ENCODE results near the gene GALNT16.

Gene GALNT16

DNA sequence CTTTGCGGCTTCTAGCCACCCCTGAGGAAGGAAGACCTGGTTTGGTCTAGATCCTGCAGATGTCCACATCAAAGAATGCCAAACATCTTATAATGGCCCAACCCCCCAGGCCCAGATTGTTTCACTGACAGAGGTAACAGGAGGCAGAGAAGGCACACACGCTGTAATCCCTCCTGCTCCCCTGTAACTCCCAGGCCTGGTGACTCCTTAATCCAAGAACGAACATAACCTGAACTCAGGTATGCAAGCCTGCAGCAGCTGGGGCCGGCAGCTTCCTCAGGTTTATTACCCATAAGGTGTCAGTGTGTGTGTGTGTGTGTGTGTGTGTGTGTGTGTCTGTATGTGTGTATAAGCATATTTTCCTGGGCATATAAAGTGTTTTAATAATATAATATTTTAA is 85.4 kb downstream of the GALNT16 start:
- no peak overlapping the region for H3K27ac Mint-ChIP-seq
- peaks cover 4% of the 10 kb centered on the region for H3K27me3 Mint-ChIP-seq
- no peak overlapping the region for H3K4me3 Mint-ChIP-seq
- no peaks in the 10 kb centered on the region for H3K9me3 Mint-ChIP-seq
- no peaks in the 10 kb centered on the region for H3K36me3 Mint-ChIP-seq (ENCODE audit: low read depth)
- no peaks in the 10 kb centered on the region for H3K4me1 Mint-ChIP-seq (ENCODE audit: low read depth)

GRCh38 chr14:69346710-69347109 is 86.8 kb downstream of the GALNT16 start:
- Mint-ChIP-seq H3K4me3 (no peak overlapping the region), H3K27me3 (peaks cover 4% of the 10 kb centered on the region), H3K36me3 (ENCODE audit: low read depth) (no peaks in the 10 kb centered on the region), H3K4me1 (ENCODE audit: low read depth) (no peaks in the 10 kb centered on the region), H3K9me3 (no peaks in the 10 kb centered on the region), H3K27ac (no peak overlapping the region)

GRCh38 chr14:69349091-69349777 is 89.3 kb downstream of the GALNT16 start:
- H3K27me3 Mint-ChIP-seq, result peaks cover 4% of the 10 kb centered on the region
- H3K9me3 Mint-ChIP-seq, result no peaks in the 10 kb centered on the region
- H3K36me3 Mint-ChIP-seq (ENCODE audit: low read depth), result no peaks in the 10 kb centered on the region
- peaks cover 6% of the 10 kb centered on the region for H3K4me1 Mint-ChIP-seq (ENCODE audit: low read depth)
- H3K27ac Mint-ChIP-seq, result no peak overlapping the region
- H3K4me3 Mint-ChIP-seq, result no peak overlapping the region

- Mint-ChIP-seq H3K9me3 (no peaks in the 10 kb centered on the region), H3K4me3 (no peak overlapping the region), H3K36me3 (ENCODE audit: low read depth) (no peaks in the 10 kb centered on the region), H3K27ac (no peak overlapping the region), H3K4me1 (ENCODE audit: low read depth) (peaks cover 19% of the 10 kb centered on the region), H3K27me3 (peaks cover 4% of the 10 kb centered on the region)
Measured at GRCh38 chr14:69350892-69351291, 90.9 kb downstream of the GALNT16 start.

DNA sequence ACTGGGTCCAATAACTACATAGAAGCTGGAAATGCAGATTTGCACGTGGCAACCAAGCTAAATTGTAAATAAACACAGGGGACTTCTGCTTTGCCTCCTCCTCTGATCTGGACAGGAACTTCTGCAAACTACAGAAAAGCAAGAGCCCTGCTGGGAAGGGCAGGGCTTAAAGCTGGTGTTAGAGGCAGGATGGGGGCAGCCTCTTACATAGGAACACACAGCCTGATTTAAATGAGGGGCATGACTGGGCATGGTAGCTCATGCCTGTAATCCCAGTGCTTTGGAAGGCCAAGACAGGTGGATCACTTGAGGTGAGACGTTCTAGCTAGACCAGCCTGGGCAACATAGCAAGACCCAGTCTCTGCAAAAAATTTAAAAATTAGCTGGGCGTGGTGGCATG is 91.4 kb downstream of the GALNT16 start:
- peaks cover 19% of the 10 kb centered on the region for H3K4me1 Mint-ChIP-seq (ENCODE audit: low read depth)
- peaks cover 4% of the 10 kb centered on the region for H3K27me3 Mint-ChIP-seq
- no peak overlapping the region for H3K27ac Mint-ChIP-seq
- H3K9me3 Mint-ChIP-seq, result no peaks in the 10 kb centered on the region
- no peaks in the 10 kb centered on the region for H3K36me3 Mint-ChIP-seq (ENCODE audit: low read depth)
- H3K4me3 Mint-ChIP-seq, result no peak overlapping the region

DNA sequence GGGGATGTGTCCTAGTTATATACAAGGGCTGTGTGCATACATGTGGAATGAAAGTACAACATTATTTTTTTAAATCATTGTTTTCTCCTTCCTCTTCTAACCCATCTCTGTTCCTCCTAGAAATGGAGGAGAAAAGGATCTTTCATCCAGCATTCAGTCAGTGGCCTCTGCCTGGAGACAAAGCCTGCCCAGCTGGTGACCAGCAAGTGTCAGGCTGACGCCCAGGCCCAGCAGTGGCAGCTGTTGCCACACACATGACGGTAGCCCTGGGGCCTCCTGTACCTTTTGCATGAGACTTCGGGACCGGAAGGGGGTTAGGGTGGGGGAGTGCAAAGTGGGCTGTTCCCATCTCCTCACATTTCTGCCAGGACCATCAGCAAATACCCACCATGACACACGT is 92.0 kb downstream of the GALNT16 start:
- no peaks in the 10 kb centered on the region for H3K9me3 Mint-ChIP-seq

GRCh38 chr14:69353168-69353567 is 93.2 kb downstream of the GALNT16 start:
- H3K4me3 Mint-ChIP-seq, result no peak overlapping the region
- no peaks in the 10 kb centered on the region for H3K36me3 Mint-ChIP-seq (ENCODE audit: low read depth)
- H3K27me3 Mint-ChIP-seq, result no peaks in the 10 kb centered on the region
- no peak overlapping the region for H3K27ac Mint-ChIP-seq
- peaks cover 25% of the 10 kb centered on the region for H3K4me1 Mint-ChIP-seq (ENCODE audit: low read depth)
- no peaks in the 10 kb centered on the region for H3K9me3 Mint-ChIP-seq

More for the DNA sequence above, 92.0 kb downstream of the GALNT16 start:
- no peak overlapping the region for H3K4me3 Mint-ChIP-seq
- no peaks in the 10 kb centered on the region for H3K36me3 Mint-ChIP-seq (ENCODE audit: low read depth)
- peaks cover 4% of the 10 kb centered on the region for H3K27me3 Mint-ChIP-seq
- peaks cover 19% of the 10 kb centered on the region for H3K4me1 Mint-ChIP-seq (ENCODE audit: low read depth)
- H3K27ac Mint-ChIP-seq, result no peak overlapping the region

DNA sequence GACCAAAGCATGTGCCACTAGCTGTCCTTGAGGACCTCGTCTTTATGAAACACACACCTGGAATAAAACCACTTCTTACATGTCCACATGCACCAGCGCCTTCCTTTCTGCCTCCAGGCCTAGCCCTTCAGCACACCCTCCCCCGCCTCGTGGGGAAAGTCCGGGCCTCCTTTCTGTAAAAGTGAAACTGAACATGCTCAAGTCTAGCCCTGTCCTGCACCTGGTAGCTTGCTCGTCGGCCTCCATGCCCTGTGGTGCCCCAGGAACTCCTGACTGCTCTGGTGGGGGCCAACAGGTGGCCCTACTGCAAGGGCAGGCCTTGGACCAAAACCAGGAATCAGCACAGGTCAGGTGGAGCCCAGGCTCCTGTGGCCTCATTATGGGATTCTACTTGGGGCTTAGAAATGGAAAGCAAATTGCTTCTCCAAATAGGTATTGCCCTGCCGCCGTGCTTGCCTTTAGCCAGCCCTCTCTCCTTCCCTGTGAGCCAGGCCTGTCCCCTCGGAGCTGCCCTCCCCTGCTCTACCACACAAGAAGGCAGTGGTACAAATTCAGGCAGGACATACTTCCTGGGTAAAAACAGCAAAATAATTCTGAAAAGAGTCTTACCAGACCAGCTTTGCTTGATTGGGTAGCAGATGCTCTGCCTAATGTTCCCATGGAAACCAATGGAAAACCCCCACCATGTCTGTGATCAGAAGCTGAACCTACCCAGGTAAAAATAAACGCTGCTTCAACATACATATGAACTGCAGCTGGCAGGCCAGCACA is 94.6 kb downstream of the GALNT16 start:
- Mint-ChIP-seq H3K4me3 (peak overlapping the region; percentile 63), H3K4me1 (ENCODE audit: low read depth) (peaks cover 38% of the 10 kb centered on the region), H3K36me3 (ENCODE audit: low read depth) (no peaks in the 10 kb centered on the region)

DNA sequence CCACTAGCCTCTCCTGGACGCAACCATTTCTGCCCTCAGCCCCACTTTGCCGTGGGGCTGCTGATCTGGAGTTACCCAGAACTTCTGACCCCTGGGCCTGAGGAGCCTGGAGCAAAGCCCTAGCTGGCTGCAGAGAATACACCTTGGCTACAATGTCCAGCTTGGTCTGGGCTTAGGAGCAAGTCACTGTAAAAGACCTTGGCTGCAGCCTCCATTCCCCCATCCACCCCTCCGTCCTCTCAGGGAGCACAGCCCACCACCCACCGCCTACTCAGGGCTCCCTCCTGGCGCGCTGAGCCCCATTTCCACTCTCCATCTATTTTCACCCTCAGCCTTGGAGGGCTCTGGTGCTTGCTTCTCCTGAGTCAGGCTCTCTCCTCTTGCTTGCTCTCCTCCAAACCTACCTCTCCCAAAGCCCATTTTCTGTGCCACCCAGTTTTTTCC is 95.2 kb downstream of the GALNT16 start:
- Mint-ChIP-seq H3K27ac (peak overlapping the region; percentile 71), H3K4me3 (no peak overlapping the region)

More for the DNA sequence above, 94.6 kb downstream of the GALNT16 start:
- Mint-ChIP-seq H3K9me3 (no peaks in the 10 kb centered on the region), H3K27ac (peak overlapping the region; percentile 77), H3K27me3 (no peaks in the 10 kb centered on the region)

GRCh38 chr14:69355607-69356281 is 95.8 kb downstream of the GALNT16 start:
- peaks cover 42% of the 10 kb centered on the region for H3K4me1 Mint-ChIP-seq (ENCODE audit: low read depth)
- no peak overlapping the region for H3K4me3 Mint-ChIP-seq
- no peaks in the 10 kb centered on the region for H3K27me3 Mint-ChIP-seq
- no peaks in the 10 kb centered on the region for H3K36me3 Mint-ChIP-seq (ENCODE audit: low read depth)
- no peaks in the 10 kb centered on the region for H3K9me3 Mint-ChIP-seq
- peak overlapping the region; percentile 71 for H3K27ac Mint-ChIP-seq

More for the DNA sequence above, 95.2 kb downstream of the GALNT16 start:
- H3K36me3 Mint-ChIP-seq (ENCODE audit: low read depth), result no peaks in the 10 kb centered on the region
- peaks cover 38% of the 10 kb centered on the region for H3K4me1 Mint-ChIP-seq (ENCODE audit: low read depth)
- no peaks in the 10 kb centered on the region for H3K27me3 Mint-ChIP-seq
- no peaks in the 10 kb centered on the region for H3K9me3 Mint-ChIP-seq

DNA sequence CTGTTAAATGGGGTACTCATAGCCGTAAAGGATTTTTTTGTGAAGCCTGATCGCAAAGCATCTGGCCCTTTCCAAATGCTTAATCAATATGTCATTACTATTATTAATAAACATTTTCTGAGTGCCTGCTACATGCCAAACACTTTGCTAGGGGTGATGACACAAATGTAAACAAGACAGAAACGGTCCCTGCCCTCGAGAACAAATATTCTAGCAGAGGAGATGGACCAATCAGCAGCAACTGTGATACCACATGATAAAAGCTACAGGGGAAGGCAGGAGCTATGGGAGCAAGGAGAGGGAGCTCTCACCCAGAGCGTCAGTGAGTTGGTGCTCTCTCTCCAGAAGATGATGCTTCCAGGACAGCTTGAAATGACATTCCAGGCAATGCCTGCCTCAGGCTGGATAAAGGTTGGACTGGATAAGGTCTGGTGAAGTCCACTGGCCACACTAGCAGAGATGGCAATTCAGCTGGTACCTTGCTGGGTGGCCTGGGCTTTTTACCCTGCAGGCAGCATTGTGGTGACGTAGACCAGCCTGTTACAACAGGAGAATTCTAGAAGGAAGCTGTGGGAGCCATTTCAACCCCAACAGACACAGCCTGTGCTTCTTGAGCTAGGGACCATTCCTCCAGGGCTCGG is 97.1 kb downstream of the GALNT16 start:
- no peak overlapping the region for H3K27ac Mint-ChIP-seq

DNA sequence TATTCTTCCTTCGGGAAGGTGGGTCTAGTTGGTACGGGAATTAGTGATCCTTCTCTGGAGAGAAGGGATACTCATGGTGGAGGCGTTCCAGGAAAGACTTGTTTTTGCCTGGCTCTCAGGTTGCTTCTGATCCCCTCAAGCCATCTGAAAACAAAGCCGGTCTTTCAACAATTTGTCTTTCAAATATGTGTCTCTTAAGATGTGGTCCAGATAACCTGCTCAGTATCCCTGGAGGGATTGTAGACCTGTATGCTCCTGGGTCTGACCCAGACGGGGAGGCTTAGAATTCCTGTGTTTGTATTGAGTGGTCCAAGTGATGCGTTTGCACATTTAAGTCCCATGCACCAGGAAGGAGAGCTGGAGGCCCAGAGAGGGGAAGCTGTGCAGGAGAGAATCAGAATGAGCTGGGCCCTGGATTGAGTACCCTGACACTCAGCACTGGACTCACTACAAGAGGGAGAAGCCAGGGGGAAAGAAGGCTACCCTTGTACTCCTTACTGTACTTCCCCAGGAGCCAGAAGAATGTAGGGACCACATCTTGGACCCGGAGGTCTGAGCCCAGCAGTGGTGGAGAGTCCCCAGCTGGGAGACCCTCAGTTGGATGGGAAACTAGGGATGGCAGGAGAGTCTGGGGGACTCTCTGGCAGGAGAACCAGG is 97.7 kb downstream of the GALNT16 start:
- H3K27ac Mint-ChIP-seq, result no peak overlapping the region
- H3K36me3 Mint-ChIP-seq (ENCODE audit: low read depth), result no peaks in the 10 kb centered on the region
- no peak overlapping the region for H3K4me3 Mint-ChIP-seq
- peaks cover 42% of the 10 kb centered on the region for H3K4me1 Mint-ChIP-seq (ENCODE audit: low read depth)
- H3K27me3 Mint-ChIP-seq, result no peaks in the 10 kb centered on the region
- no peaks in the 10 kb centered on the region for H3K9me3 Mint-ChIP-seq

More for the DNA sequence above, 97.1 kb downstream of the GALNT16 start:
- no peak overlapping the region for H3K4me3 Mint-ChIP-seq
- peaks cover 42% of the 10 kb centered on the region for H3K4me1 Mint-ChIP-seq (ENCODE audit: low read depth)
- H3K36me3 Mint-ChIP-seq (ENCODE audit: low read depth), result no peaks in the 10 kb centered on the region
- H3K27me3 Mint-ChIP-seq, result no peaks in the 10 kb centered on the region
- no peaks in the 10 kb centered on the region for H3K9me3 Mint-ChIP-seq

- Mint-ChIP-seq H3K27me3 (no peaks in the 10 kb centered on the region), H3K27ac (peak overlapping the region; percentile 34), H3K4me3 (peak overlapping the region; percentile 27), H3K9me3 (no peaks in the 10 kb centered on the region), H3K4me1 (ENCODE audit: low read depth) (peaks cover 42% of the 10 kb centered on the region), H3K36me3 (ENCODE audit: low read depth) (no peaks in the 10 kb centered on the region)
Measured at GRCh38 chr14:69358233-69358963, 98.4 kb downstream of the GALNT16 start.

DNA sequence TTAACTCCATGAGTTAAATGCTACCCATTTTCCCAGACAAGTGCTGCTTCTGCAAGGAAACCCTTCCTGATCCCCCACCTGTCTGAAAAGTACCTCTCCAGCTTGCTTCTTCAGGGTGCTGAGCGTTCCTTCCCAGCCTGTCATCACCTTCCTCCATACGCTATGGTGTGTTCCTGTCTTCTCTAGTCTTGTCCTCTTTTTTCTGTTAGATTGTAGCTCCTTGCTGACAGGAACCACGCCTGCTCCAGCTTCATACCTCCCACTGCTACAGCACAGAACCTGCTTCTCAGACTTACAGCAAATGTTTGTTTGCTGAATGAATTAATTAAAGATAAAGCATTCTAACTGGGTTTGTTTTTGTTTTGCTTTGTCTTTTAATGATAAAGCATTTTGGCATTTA is 99.0 kb downstream of the GALNT16 start:
- H3K36me3 Mint-ChIP-seq (ENCODE audit: low read depth), result no peaks in the 10 kb centered on the region
- no peaks in the 10 kb centered on the region for H3K27me3 Mint-ChIP-seq
- no peaks in the 10 kb centered on the region for H3K9me3 Mint-ChIP-seq
- H3K27ac Mint-ChIP-seq, result peak overlapping the region; percentile 34
- no peak overlapping the region for H3K4me3 Mint-ChIP-seq
- peaks cover 39% of the 10 kb centered on the region for H3K4me1 Mint-ChIP-seq (ENCODE audit: low read depth)
